Activated CD4-positive, alpha-beta memory T cell treated with anti-CD3 and anti-CD28 coated beads for 36 hours (primary cell): Measurements from ENCODE around the gene RWDD2A. TPM values are rescaled to one million over a fixed set of nuclear protein-coding genes. Genes with fewer than 3 reads are reported as not detected.

Experiments used
- CTCF ChIA-PET: fragments of 350-600 bp; sonication (Branson Sonifier 250); formaldehyde crosslinking; loops from one replicate; lab custom pipeline; 2021; ENCODE audit warnings: antibody characterized with exemption, inconsistent platforms; lab: Charles Lee
- POLR2A ChIA-PET: fragments of 350-600 bp; sonication (Branson Sonifier 250); formaldehyde crosslinking; loops from one replicate; lab custom pipeline; 2021; ENCODE audit warnings: antibody characterized with exemption; lab: Charles Lee
- DNase-seq: peaks from one replicate; pipeline ENCODE4 v3.0.0-alpha.2; 2020
- H3K27ac Mint-ChIP-seq: one replicate; pipeline ENCODE4 v1.8.0; 2021; ENCODE audit warnings: mixed read lengths
- H3K27me3 Mint-ChIP-seq: one replicate; pipeline ENCODE4 v1.8.0; 2021; ENCODE audit warnings: mixed read lengths
- H3K36me3 Mint-ChIP-seq: one replicate; pipeline ENCODE4 v1.8.0; 2021; ENCODE audit warnings: mixed read lengths
- H3K4me1 Mint-ChIP-seq: one replicate; pipeline ENCODE4 v1.8.0; 2021; ENCODE audit warnings: low read depth, mixed read lengths
- H3K4me3 Mint-ChIP-seq: one replicate; pipeline ENCODE4 v1.8.0; 2021; ENCODE audit warnings: mild to moderate bottlenecking, mixed read lengths
- H3K9me3 Mint-ChIP-seq: one replicate; pipeline ENCODE4 v1.8.0; 2021; ENCODE audit warnings: mixed read lengths
- intact Hi-C: fragments of 100-400 bp; cut with micrococcal nuclease; formaldehyde crosslinking; loops from one replicate; pipeline ENCODE4 v1.15.1; 2023
- total RNA-seq, 2 experiments: library from RNA; stranded (reverse); gene quantifications; one replicate each; pipeline ENCODE4 v1.2.3, GENCODE V29; 2021

The RWDD2A gene
- total RNA-seq, 2 experiments from 2014 or later = 2.6 TPM

DNA sequence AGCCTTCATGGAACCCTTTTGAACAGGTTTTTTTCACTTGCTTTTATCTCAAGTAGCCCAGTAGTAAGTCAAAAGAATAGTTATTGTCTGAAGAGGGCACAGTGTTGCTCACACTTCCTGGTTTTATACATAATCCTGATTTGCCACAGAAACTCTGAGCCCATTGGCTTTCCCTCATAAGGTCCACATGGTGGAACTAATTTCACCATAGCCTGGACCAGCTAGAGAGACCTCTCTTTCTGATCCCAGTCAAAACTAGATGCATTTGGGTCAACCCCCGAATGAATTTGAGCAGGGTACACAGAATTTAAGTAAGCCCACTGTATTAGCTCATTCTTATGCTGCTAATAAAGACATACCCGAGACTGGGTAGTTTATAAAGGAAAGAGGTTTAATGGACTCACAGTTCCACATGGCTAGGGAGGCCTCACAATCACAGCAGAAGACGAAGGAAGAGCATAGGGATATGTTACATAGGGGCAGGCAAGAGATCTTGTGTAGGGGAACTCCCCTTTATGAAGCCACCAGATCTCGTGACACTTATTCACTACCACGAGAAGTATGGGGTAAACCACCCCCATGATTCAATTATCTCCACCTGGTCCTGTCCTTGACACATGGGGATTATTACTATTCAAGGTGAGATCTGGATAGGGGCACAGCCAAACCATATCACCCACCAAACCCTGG is 6.2 kb downstream of the RWDD2A start:
- Mint-ChIP-seq H3K9me3 (no peaks in the 10 kb centered on the region), H3K27me3 (no peaks in the 10 kb centered on the region), H3K27ac (no peak overlapping the region), H3K4me1 (peaks cover 10% of the 10 kb centered on the region), H3K36me3 (peaks cover 7% of the 10 kb centered on the region), H3K4me3 (no peak overlapping the region)
- intact Hi-C loops = no loop called here
- ChIA-PET CTCF (interaction anchor here (1.8 to 2.8 kb wide), 3 partner anchors 23 to 133 kb away, joined by 7 to 13 read pairs (median 8); partner anchors contain the start of genes DOP1A and UBE3D), POLR2A (no interaction called here)
- no peak for DNase-seq

DNA sequence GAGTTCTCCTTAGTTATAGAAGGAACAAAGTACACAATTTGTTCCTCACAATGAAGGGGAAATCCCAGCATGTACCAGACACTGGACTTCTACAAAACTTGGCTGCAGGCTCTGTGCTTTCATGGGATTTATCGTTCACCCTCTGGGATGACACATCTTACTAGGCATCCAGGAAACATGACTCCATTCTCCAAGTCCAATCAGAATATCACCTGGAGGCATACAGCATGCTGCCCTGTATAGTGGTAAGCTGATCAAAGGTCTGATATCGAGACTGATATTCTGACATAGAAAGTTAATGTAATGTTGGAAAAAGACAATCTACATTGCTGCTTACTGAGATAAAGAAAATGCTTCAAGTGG is 6.7 kb downstream of the RWDD2A start:
- no peak overlapping the region for H3K4me3 Mint-ChIP-seq

DNA sequence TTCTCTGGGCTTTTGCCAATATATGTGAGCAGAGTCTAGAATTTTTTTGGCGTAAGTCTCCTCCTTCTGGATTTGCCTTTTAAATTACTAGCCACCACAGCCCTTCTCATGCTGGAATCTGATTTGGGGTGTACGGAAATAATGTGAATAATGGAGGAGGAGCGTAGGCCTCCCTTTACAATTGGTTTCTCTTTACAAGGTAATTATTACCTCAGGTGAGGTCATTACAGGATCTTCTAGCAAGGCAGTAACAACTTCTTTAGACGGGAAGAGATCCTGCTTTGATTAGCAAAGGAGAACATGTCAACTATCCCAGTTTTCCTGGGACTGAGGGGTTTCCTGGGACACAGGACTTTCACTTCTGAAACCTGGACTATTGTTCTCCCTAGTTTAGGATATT is 8.9 kb downstream of the RWDD2A start:
- no peak overlapping the region for H3K27ac Mint-ChIP-seq

More for the DNA sequence above, 6.7 kb downstream of the RWDD2A start:
- H3K36me3 Mint-ChIP-seq = peaks cover 7% of the 10 kb centered on the region
- no peak for DNase-seq
- H3K4me1 Mint-ChIP-seq = peaks cover 6% of the 10 kb centered on the region
- CTCF ChIA-PET = interaction anchor here (1.4 to 1.9 kb wide), 3 partner anchors 16 to 133 kb away, joined by 4 to 8 read pairs (median 7); partner anchors contain the start of genes DOP1A and UBE3D
- no peak overlapping the region for H3K27ac Mint-ChIP-seq
- no peaks in the 10 kb centered on the region for H3K27me3 Mint-ChIP-seq
- intact Hi-C loops = no loop called here
- H3K9me3 Mint-ChIP-seq = no peaks in the 10 kb centered on the region
- POLR2A ChIA-PET = no interaction called here

DNA sequence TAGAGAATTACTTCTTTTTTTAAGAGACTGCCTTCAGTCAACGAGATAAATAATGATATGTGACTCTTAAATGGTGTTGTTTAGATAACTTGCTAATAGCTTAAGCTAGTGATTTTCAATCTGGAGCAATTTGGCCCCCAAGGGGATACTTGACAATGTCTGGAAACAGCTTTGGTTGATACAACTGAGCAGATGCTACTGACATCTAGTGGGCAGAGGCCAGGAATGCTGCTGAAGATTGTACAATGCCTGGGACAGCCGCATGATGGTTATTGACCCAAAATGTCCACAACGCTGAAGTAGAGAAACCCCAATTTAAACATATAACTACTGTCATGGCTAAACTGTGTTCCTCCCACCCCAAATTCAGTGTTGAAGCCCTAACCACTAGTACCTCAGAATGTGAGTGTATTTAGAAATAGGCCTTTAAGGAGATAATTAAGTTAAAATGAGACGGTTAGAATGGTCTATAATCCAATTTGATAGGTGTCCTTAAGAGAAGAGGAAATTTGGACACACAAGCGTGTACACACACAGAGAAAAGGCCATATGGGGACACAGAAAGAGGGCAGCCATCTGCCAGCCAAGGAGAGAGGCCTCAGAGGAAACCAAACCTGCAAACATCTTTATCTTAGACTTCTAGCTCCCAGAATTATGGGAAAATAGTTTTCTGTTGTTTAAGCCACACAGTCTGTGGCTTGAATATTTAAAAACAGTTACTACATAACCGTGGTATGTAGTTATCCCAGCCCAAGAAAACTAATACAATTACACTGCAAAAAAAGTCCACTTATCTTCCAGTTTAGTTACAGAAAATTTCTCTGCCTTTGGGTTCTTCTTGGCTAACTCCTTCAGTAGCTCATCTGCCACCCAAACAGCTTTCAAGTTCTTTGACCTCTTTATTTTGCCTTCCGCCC is 22.2 kb downstream of the RWDD2A start:
- Mint-ChIP-seq H3K27me3 (peaks cover 5% of the 10 kb centered on the region), H3K4me1 (no peaks in the 10 kb centered on the region), H3K27ac (no peak overlapping the region), H3K4me3 (no peak overlapping the region), H3K36me3 (no peaks in the 10 kb centered on the region), H3K9me3 (no peaks in the 10 kb centered on the region)
- intact Hi-C loops = loop anchor here (1.0 to 2.0 kb wide), 3 partner anchors 22 to 945 kb away; partner anchors contain the start of genes DOP1A, PGM3 and RWDD2A
- POLR2A ChIA-PET = no interaction called here
- CTCF ChIA-PET = interaction anchor here (0.6 to 10.9 kb wide), 19 partner anchors 9 to 969 kb away, joined by 3 to 167 read pairs (median 4); partner anchors contain the start of genes DOP1A, PRSS35 and UBE3D
- DNase-seq = peak; percentile 70

More for the DNA sequence above, 8.9 kb downstream of the RWDD2A start:
- Mint-ChIP-seq H3K36me3 (peaks cover 2% of the 10 kb centered on the region), H3K4me3 (no peak overlapping the region), H3K9me3 (no peaks in the 10 kb centered on the region), H3K27me3 (peaks cover 8% of the 10 kb centered on the region), H3K4me1 (no peaks in the 10 kb centered on the region)
- DNase-seq = no peak
- intact Hi-C loops = no loop called here
- ChIA-PET POLR2A (no interaction called here), CTCF (no interaction called here)

DNA sequence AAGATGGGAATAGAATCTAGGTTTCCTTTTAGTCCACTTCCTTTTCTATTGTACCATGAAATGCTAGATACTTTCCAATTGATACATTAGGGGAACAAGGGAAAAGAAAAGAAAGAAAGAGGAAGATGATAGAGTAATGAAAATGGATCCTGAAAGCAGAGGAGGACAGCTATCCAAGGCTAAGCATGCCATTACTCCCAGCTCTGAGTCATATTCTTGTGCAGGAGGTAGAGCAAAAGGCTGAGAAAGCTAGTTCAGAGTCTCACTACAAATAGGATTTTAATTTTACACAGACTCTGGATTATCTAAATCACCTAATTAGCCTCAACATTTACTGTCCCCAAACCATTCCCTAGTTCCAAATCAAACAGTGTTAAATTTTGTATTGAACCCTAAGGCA is 23.6 kb downstream of the RWDD2A start:
- ChIA-PET POLR2A (no interaction called here), CTCF (interaction anchor here (1.1 to 10.9 kb wide), 6 partner anchors 7 to 319 kb away, joined by 3 to 167 read pairs (median 6); partner anchors contain the start of genes DOP1A, PRSS35 and UBE3D)
- intact Hi-C loops = no loop called here
- Mint-ChIP-seq H3K4me1 (no peaks in the 10 kb centered on the region), H3K36me3 (no peaks in the 10 kb centered on the region), H3K4me3 (no peak overlapping the region), H3K27ac (no peak overlapping the region), H3K9me3 (no peaks in the 10 kb centered on the region), H3K27me3 (no peaks in the 10 kb centered on the region)
- no peak for DNase-seq

DNA sequence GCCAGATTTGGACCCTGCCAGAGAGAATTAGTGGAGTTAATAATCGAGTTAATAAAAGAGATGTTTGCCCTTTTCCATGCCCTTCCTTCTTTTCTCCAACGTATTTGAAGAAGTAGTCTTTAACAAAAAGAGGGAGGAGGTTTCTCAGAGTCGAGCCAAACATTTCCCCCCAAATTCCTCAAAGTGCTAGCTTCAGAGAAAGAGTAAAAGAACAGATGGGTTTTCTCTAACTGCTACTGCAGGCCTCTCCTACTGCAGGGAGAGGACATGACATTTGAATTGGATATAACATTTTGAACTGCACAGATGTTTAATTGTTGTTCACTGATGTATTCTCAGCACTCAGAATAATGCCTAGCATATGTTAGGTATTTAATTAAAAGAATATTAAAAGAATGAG is 25.5 kb downstream of the RWDD2A start:
- Mint-ChIP-seq H3K36me3 (no peaks in the 10 kb centered on the region), H3K4me3 (no peak overlapping the region), H3K27ac (no peak overlapping the region), H3K4me1 (no peaks in the 10 kb centered on the region), H3K9me3 (no peaks in the 10 kb centered on the region), H3K27me3 (no peaks in the 10 kb centered on the region)
- no peak for DNase-seq
- ChIA-PET CTCF (interaction anchor here (6.1 to 10.9 kb wide), 2 partner anchors 151 to 295 kb away, joined by 167 to 174 read pairs; partner anchors contain the start of genes DOP1A, PRSS35 and UBE3D), POLR2A (interaction anchor here (1.0 kb wide), 1 partner anchor 153 kb away, joined by 3 read pairs; the partner anchor contains the start of gene UBE3D)
- intact Hi-C loops = no loop called here

DNA sequence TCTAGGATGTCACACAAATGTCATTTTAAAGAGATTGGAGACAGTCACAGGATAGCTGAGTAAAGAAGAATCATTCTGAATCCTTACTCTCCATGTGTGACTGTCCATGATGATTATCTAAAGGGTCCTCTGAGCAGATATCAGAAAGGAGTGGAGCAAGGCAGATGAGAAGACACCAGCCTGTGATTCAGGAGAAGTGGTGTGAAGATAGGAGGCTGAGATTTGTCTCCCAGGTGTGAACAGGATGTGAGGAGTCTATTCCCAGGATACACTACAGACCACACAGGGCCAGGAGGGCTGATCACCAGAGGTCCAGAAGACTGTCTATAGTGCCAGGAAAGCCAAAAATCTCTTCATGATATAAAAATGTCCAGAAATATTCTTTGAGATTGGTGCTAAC is 27.0 kb downstream of the RWDD2A start:
- no peaks in the 10 kb centered on the region for H3K36me3 Mint-ChIP-seq
- no peak overlapping the region for H3K4me3 Mint-ChIP-seq
- H3K4me1 Mint-ChIP-seq = no peaks in the 10 kb centered on the region
- DNase-seq = no peak
- H3K27ac Mint-ChIP-seq = no peak overlapping the region
- POLR2A ChIA-PET = no interaction called here
- no peaks in the 10 kb centered on the region for H3K27me3 Mint-ChIP-seq
- CTCF ChIA-PET = interaction anchor here (0.9 to 10.9 kb wide), 4 partner anchors 152 to 316 kb away, joined by 3 to 174 read pairs (median 85); partner anchors contain the start of genes DOP1A, PRSS35 and UBE3D
- intact Hi-C loops = no loop called here
- H3K9me3 Mint-ChIP-seq = no peaks in the 10 kb centered on the region

DNA sequence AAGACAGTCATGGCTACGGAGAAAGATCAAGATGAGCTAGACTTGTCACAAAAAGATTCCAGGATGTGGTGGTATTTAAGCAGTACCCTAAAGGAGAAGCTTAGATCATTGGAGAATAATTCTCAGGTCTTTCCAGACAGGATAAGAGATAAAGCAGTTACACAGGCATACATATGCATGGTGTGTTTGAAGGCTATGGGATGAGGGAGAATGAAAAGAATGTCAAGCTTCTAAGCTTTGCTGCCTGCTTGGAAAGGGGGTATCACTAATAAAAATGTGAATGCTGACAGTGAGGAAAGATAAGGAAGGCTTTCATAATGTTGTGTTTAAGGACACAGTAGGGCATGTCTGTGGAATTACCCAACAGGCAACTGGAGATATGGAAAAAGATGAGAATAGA is 28.1 kb downstream of the RWDD2A start:
- no peaks in the 10 kb centered on the region for H3K27me3 Mint-ChIP-seq
- DNase-seq = no peak
- intact Hi-C loops = no loop called here
- no peak overlapping the region for H3K4me3 Mint-ChIP-seq
- no peaks in the 10 kb centered on the region for H3K4me1 Mint-ChIP-seq
- no peaks in the 10 kb centered on the region for H3K36me3 Mint-ChIP-seq
- ChIA-PET CTCF (interaction anchor here (0.6 to 10.9 kb wide), 20 partner anchors 10 to 1037 kb away, joined by 3 to 174 read pairs (median 5); partner anchors contain the start of genes DOP1A, PRSS35 and UBE3D), POLR2A (no interaction called here)
- no peaks in the 10 kb centered on the region for H3K9me3 Mint-ChIP-seq
- no peak overlapping the region for H3K27ac Mint-ChIP-seq

DNA sequence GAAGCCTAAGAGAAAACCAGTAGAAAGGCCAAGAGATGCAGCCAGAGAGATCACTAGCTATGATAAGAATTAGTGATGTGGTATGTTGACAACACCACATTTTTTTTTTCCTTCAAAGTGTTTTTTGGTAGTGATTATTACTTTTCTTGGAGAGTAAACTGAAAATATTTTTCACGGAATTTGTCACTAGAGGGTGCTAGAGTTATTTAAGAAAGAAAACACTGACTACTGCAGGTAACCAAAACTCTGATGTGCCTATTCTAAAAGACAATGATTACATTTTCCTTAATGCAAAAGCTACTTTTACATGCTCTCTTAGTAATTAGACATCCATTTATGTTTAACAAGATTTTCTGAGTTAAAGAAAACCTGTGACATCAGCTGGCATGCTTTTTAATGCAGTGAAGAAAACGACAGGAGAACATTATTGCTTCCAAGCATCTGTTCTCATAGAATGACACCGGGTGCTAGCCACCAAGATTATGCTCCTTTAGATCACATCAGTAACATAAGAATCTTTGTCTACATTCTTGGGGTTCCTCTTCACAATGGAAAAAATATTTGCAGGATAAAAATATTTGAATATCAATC is 28.8 kb downstream of the RWDD2A start:
- Mint-ChIP-seq H3K9me3 (no peaks in the 10 kb centered on the region), H3K27ac (no peak overlapping the region), H3K4me3 (no peak overlapping the region), H3K4me1 (no peaks in the 10 kb centered on the region), H3K27me3 (no peaks in the 10 kb centered on the region), H3K36me3 (no peaks in the 10 kb centered on the region)
- ChIA-PET POLR2A (no interaction called here), CTCF (interaction anchor here (0.6 to 10.9 kb wide), 27 partner anchors 10 to 1091 kb away, joined by 3 to 174 read pairs (median 5); partner anchors contain the start of genes DOP1A, PRSS35 and UBE3D)
- no peak for DNase-seq
- intact Hi-C loops = loop anchor here (1.0 kb wide), 1 partner anchor 293 kb away; no protein-coding TSS in a partner anchor

DNA sequence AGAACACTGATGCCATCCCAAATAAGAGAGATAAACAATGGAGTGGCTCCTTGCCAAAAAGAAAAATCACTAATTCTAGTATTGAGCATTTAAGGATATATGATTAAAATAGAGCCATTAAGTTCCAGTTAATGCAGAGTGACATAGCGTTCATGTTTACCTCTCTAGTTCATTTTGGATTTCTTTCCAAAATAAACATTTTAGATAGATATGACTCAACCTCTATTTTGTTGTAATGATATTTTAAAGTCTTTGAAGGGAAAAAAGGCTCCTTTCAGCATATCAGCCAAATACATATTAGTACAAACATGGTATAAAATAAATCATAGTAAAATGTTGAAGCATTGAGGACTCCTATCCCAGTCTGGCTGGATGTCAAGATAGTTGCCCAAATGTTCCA is 33.4 kb downstream of the RWDD2A start:
- ChIA-PET CTCF (no interaction called here), POLR2A (no interaction called here)
- H3K27me3 Mint-ChIP-seq = no peaks in the 10 kb centered on the region
- H3K4me3 Mint-ChIP-seq = no peak overlapping the region
- no peaks in the 10 kb centered on the region for H3K4me1 Mint-ChIP-seq
- no peak for DNase-seq
- no peaks in the 10 kb centered on the region for H3K9me3 Mint-ChIP-seq
- H3K36me3 Mint-ChIP-seq = no peaks in the 10 kb centered on the region
- H3K27ac Mint-ChIP-seq = no peak overlapping the region
- intact Hi-C loops = no loop called here

DNA sequence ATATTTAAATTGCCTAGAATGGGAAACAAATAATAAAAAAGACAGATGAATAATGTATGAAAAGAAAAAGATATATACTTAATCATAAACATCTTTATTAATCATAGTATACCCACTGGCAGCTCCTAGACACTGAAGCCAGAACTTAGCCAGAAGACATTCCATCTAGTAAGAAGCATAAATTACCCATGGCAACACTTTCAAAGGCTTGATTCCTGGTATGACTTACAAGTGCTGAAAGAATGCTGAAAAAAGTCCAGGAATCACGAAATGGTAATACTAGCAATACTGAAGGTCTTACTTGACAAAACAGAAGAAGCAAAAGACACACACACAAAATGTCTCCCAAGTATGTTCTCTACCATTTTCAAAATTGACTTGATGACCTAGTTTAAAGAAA is 38.0 kb downstream of the RWDD2A start:
- Mint-ChIP-seq H3K4me1 (no peaks in the 10 kb centered on the region), H3K36me3 (no peaks in the 10 kb centered on the region), H3K9me3 (no peaks in the 10 kb centered on the region), H3K27me3 (peaks cover 6% of the 10 kb centered on the region), H3K4me3 (no peak overlapping the region), H3K27ac (no peak overlapping the region)
- POLR2A ChIA-PET = no interaction called here
- DNase-seq = no peak
- intact Hi-C loops = no loop called here
- CTCF ChIA-PET = interaction anchor here (0.7 to 3.3 kb wide), 3 partner anchors 9 to 283 kb away, joined by 4 to 11 read pairs (median 10); no protein-coding TSS in a partner anchor
